NCI-H146 treated with DMSO at 0.1 percent for 48 hours (cell line): Measurements from ENCODE around the gene CREM.

ENCODE experiments used
- DNase-seq: peaks from one replicate; lab custom pipeline; 2025; ENCODE audit not compliant: unreplicated experiment; lab: John Stamatoyannopoulos, UW

The CREM gene

DNA sequence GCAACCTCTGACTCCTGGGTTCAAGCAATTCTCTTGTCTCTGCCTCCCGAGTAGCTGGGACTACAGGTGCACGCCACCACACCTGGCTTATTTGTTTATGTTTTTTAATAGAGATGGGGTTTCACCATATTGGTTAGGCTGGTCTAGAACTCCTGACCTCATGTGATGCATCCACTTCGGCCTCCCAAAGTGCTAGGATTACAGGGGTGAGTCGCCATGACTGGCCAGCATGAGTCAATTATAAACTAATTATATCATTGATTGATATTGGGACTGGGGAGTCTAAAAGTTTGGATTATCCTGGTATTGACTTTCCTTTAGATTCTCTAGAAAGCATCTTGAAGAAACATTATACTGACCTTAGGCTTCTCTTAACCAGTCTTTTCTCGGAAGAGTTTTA lies 135.8 kb downstream of the CREM start:
- DNase-seq, result no peak
